Bronchial epithelial cell (primary cell): ENCODE results near the gene OTOGL. TPM values are rescaled to one million over a fixed set of nuclear protein-coding genes. Genes with fewer than 3 reads are reported as not detected.
"Not testable (repeated sequence)": the region's sequence is repeated elsewhere in the genome, so short reads cannot be mapped to it uniquely, and the experiment has no call there.

ENCODE experiments used
- DNase-seq: peaks from one replicate; pipeline ENCODE4 v3.0.0-alpha.2; 2010; ENCODE audit warnings: low read depth
- FAIRE-seq: peaks from 2 replicates; lab custom pipeline; 2011; peaks lifted over from hg19 to GRCh38; lab: Jason Lieb, UNC
- H3K27me3 ChIP-seq: 2 replicates; pipeline ENCODE4 v1.5.1; 2011; ENCODE audit warnings: low read length; ENCODE audit not compliant: control insufficient read depth, insufficient read depth
- H3K36me3 ChIP-seq: 2 replicates; pipeline ENCODE4 v1.5.1; 2011; ENCODE audit warnings: low read length; ENCODE audit not compliant: control insufficient read depth, insufficient read depth
- H3K4me3 ChIP-seq: 2 replicates; pipeline ENCODE4 v1.5.1; 2011; ENCODE audit warnings: mild to moderate bottlenecking, low read depth, low read length, control low read depth
- CTCF ChIP-seq: IDR thresholded peaks from 2 replicates; pipeline ENCODE4 v1.5.1; 2011; ENCODE audit warnings: mild to moderate bottlenecking, moderate library complexity, low read length, control low read depth, inconsistent platforms; ENCODE audit not compliant: insufficient read depth, severe bottlenecking
- total RNA-seq: library from RNA; depleted of rRNA; stranded (reverse); fragments of >200 nt; gene quantifications from 2 replicates; pipeline ENCODE4 v1.2.1, GENCODE V29; 2014

Gene OTOGL
- total RNA-seq, 1 donor from 2014 or later: not detected

- FAIRE-seq (no peak), DNase-seq (no peak)
- Histone ChIP-seq H3K4me3 (no peak overlapping the region), H3K27me3 (no peaks in the 10 kb centered on the region), H3K36me3 (no peaks in the 10 kb centered on the region)
- TF ChIP-seq CTCF: no peak
These were observed 135.3 kb downstream of the OTOGL start for GRCh38 chr12:80234667-80235066.

- no peaks in the 10 kb centered on the region for H3K36me3 ChIP-seq
- H3K27me3 ChIP-seq: no peaks in the 10 kb centered on the region
- DNase-seq (no peak), FAIRE-seq (no peak)
- H3K4me3 ChIP-seq: no peak overlapping the region
- no peak for TF ChIP-seq CTCF
These were observed 136.6 kb downstream of the OTOGL start for GRCh38 chr12:80235944-80236343.

GRCh38 chr12:80239867-80240266 is 140.5 kb downstream of the OTOGL start:
- H3K27me3 ChIP-seq: no peaks in the 10 kb centered on the region
- no peaks in the 10 kb centered on the region for H3K36me3 ChIP-seq
- no peak for FAIRE-seq
- no peak overlapping the region for H3K4me3 ChIP-seq
- no peak for TF ChIP-seq CTCF
- DNase-seq: no peak

GRCh38 chr12:80241576-80242273 is 142.4 kb downstream of the OTOGL start:
- H3K27me3 ChIP-seq: no peaks in the 10 kb centered on the region
- DNase-seq: peak; percentile 26
- FAIRE-seq: no peak
- TF ChIP-seq CTCF: no peak
- no peaks in the 10 kb centered on the region for H3K36me3 ChIP-seq
- no peak overlapping the region for H3K4me3 ChIP-seq

- DNase-seq (no peak), FAIRE-seq (no peak)
- Histone ChIP-seq H3K4me3 (no peak overlapping the region), H3K27me3 (no peaks in the 10 kb centered on the region), H3K36me3 (no peaks in the 10 kb centered on the region)
- TF ChIP-seq CTCF: no peak
These were observed 143.0 kb downstream of the OTOGL start for GRCh38 chr12:80242321-80242720.

GRCh38 chr12:80249581-80249980 is 150.2 kb downstream of the OTOGL start:
- DNase-seq, H3K27me3 ChIP-seq, FAIRE-seq, H3K4me3 ChIP-seq, H3K36me3 ChIP-seq: not testable (repeated sequence)
